ENCODE results near the gene EYA2. TPM values are rescaled to one million over a fixed set of nuclear protein-coding genes. Genes with fewer than 3 reads are reported as not detected.

Gene EYA2
- total RNA-seq, 2 experiments from 2014 or later, result not detected

DNA sequence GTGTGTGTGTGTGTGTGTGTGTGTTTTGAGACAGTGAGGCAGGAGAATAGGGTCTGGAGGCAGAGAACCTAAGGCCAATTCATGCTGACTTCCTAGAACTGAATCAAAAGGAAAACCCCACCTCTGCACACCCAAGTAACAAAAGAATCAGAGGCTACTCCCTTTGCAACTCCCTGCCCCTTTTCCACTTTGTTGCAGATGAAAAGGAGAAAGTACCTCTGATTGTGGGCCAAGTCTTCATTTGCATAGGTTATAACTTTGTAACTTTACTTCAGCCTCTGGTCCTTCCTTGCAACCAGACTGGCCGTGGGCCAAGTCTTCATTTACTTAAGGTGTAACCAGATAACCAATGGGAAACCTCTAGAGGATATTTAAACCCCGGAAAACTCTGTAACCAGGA, 168.8 kb downstream of the EYA2 start:
- no peak for ATAC-seq
- peaks cover 7% of the 10 kb centered on the region for H3K27me3 Mint-ChIP-seq (ENCODE audit: low read depth)
- no peaks in the 10 kb centered on the region for H3K36me3 Mint-ChIP-seq (ENCODE audit: low read depth)
- no peaks in the 10 kb centered on the region for H3K4me1 Mint-ChIP-seq (ENCODE audit: low read depth)
- no peak overlapping the region for H3K27ac Mint-ChIP-seq
- ChIA-PET POLR2A (no interaction called here), CTCF (no interaction called here)
- peaks cover 14% of the 10 kb centered on the region for H3K9me3 Mint-ChIP-seq (ENCODE audit: insufficient read depth)
- DNase-seq, result no peak
- H3K4me3 Mint-ChIP-seq, result no peak overlapping the region

DNA sequence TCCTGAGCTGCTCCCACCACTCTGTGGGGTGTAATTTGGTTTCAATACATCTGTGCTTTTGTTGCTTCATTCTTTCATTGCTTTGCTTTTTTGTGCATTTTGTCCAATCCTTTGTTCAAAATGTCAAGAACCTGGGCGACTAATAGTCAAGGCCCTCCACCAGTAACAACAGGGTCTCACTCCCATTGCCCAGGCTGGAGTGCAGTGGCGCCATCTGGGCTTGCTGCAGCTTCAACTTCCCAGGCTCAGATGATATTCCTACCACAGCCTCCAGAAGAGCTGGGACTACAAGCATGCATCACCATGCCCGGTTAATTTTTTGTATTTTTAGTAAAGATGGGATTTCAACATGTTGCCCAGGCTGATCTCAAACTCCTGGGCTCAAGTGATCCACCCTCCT, 169.2 kb downstream of the EYA2 start:
- no peak for DNase-seq
- CTCF ChIA-PET, result no interaction called here
- POLR2A ChIA-PET, result no interaction called here
- ATAC-seq, result no peak
- H3K27ac Mint-ChIP-seq, result no peak overlapping the region
- peaks cover 7% of the 10 kb centered on the region for H3K27me3 Mint-ChIP-seq (ENCODE audit: low read depth)
- H3K36me3 Mint-ChIP-seq (ENCODE audit: low read depth), result no peaks in the 10 kb centered on the region
- H3K4me3 Mint-ChIP-seq, result no peak overlapping the region
- peaks cover 14% of the 10 kb centered on the region for H3K9me3 Mint-ChIP-seq (ENCODE audit: insufficient read depth)
- no peaks in the 10 kb centered on the region for H3K4me1 Mint-ChIP-seq (ENCODE audit: low read depth)

DNA sequence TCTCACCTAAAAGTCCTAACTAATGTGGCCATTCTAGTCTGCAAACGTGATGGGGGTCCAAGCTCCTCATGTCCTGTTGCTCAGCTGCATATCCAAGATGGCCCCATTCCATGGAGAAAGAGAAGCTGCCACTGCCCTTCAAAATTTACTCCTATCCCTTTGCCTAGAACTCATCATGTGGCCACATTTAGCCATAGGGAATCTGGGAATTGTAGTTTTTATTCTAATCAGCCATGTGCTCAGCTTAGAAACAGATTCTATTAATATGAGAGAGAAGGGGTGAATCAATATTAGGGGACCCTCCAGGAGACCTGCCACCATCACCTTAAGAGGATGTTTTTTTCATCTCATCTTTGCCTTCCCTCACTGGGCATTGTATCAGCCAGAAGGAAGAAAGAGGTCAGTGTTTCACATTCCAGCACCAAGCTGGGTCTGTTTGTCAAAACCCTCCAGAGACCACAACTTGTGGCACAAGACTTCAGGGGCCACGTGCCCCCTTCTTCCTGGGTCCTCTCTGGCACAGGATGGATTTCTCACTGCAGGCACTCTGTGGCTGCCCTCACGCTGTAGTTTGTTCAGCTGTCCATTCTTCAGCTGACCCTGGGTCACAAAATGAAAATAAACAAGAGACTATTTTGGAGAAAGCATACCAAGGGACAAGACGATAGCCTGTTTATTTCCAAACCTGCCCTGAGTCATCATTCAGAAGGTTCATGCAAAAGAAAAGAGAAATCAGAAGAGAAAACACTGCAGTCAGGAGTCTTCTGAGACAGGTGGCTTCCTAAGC, 172.0 kb downstream of the EYA2 start:
- H3K9me3 Mint-ChIP-seq (ENCODE audit: insufficient read depth), result peaks cover 14% of the 10 kb centered on the region
- CTCF ChIA-PET, result no interaction called here
- no peak for DNase-seq
- POLR2A ChIA-PET, result no interaction called here
- peaks cover 7% of the 10 kb centered on the region for H3K27me3 Mint-ChIP-seq (ENCODE audit: low read depth)
- H3K4me3 Mint-ChIP-seq, result no peak overlapping the region
- ATAC-seq, result no peak
- no peaks in the 10 kb centered on the region for H3K36me3 Mint-ChIP-seq (ENCODE audit: low read depth)
- no peaks in the 10 kb centered on the region for H3K4me1 Mint-ChIP-seq (ENCODE audit: low read depth)
- H3K27ac Mint-ChIP-seq, result no peak overlapping the region

DNA sequence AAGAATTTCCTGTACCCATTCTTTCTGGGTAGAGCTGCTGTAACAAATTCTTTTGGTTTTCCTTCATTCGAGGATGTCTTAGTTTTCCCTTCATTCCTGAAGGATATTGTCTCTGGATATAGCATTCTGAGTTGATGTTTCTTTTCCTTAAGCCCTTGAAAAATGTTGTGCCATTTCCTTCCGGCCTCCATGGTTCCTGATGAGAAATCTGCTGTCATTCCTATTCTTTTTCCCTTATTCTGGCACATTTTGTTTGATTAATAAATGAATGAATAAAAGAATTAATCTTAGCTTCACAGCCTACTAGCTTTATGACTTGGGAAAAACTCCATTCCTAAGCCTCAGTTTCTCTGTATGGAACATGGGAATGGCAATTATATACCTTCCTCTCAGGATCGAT, 173.1 kb downstream of the EYA2 start:
- ATAC-seq, result no peak
- ChIA-PET CTCF (no interaction called here), POLR2A (no interaction called here)
- Mint-ChIP-seq H3K36me3 (ENCODE audit: low read depth) (no peaks in the 10 kb centered on the region), H3K4me3 (no peak overlapping the region), H3K4me1 (ENCODE audit: low read depth) (no peaks in the 10 kb centered on the region), H3K27ac (no peak overlapping the region), H3K27me3 (ENCODE audit: low read depth) (peaks cover 7% of the 10 kb centered on the region), H3K9me3 (ENCODE audit: insufficient read depth) (peaks cover 14% of the 10 kb centered on the region)
- no peak for DNase-seq

DNA sequence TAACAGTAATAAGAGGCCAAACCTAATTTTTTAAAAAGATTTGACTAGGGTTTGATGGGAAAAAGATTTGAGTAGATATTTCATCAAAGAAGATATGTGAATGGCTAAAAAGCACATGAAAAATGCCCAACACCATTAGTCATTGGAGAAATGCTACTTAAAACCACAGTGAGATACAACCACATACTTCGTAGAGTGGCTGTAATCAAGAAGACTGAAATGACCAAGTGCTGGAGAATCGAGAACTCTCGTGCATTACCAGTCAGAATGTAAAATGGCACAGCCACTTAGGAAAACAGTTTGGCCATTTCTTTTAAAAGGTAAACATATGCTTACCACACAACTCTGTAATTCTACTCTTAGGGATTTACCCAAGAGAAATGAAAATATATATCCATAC, 175.5 kb downstream of the EYA2 start:
- no peak for DNase-seq
- Mint-ChIP-seq H3K4me3 (no peak overlapping the region), H3K27ac (no peak overlapping the region), H3K4me1 (ENCODE audit: low read depth) (no peaks in the 10 kb centered on the region), H3K9me3 (ENCODE audit: insufficient read depth) (peaks cover 14% of the 10 kb centered on the region), H3K27me3 (ENCODE audit: low read depth) (peaks cover 4% of the 10 kb centered on the region), H3K36me3 (ENCODE audit: low read depth) (no peaks in the 10 kb centered on the region)
- ChIA-PET CTCF (no interaction called here), POLR2A (no interaction called here)
- no peak for ATAC-seq

DNA sequence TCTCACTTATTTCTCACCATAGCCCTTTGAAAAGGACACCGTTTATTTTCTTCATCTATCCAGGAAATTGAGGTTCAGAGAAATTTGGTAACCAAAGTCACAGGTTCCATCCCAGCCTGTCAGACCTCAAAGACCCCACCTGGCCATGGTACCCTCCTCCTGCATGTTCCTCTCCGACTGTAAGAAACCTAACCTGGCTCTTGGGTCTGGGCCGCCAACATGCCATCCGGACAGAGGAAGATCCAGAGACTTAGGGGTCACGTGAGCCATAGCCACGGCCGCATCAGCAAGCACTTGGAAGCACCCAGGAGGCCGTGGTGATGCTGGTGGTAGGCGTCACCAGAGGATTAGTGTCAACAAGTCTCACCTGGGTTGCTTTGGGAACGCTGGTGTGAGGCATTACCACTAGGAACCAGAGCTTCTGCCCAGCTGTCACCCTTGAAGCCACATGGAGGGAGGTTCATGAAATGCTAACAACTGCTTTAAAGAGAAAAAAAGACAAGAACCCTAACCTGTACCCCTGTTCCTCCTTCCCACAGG, 177.1 kb downstream of the EYA2 start:
- Mint-ChIP-seq H3K4me3 (no peak overlapping the region), H3K9me3 (ENCODE audit: insufficient read depth) (peaks cover 10% of the 10 kb centered on the region), H3K27me3 (ENCODE audit: low read depth) (no peaks in the 10 kb centered on the region), H3K36me3 (ENCODE audit: low read depth) (no peaks in the 10 kb centered on the region), H3K4me1 (ENCODE audit: low read depth) (no peaks in the 10 kb centered on the region), H3K27ac (no peak overlapping the region)
- CTCF ChIA-PET, result no interaction called here
- no peak for DNase-seq
- no peak for ATAC-seq
- POLR2A ChIA-PET, result no interaction called here

DNA sequence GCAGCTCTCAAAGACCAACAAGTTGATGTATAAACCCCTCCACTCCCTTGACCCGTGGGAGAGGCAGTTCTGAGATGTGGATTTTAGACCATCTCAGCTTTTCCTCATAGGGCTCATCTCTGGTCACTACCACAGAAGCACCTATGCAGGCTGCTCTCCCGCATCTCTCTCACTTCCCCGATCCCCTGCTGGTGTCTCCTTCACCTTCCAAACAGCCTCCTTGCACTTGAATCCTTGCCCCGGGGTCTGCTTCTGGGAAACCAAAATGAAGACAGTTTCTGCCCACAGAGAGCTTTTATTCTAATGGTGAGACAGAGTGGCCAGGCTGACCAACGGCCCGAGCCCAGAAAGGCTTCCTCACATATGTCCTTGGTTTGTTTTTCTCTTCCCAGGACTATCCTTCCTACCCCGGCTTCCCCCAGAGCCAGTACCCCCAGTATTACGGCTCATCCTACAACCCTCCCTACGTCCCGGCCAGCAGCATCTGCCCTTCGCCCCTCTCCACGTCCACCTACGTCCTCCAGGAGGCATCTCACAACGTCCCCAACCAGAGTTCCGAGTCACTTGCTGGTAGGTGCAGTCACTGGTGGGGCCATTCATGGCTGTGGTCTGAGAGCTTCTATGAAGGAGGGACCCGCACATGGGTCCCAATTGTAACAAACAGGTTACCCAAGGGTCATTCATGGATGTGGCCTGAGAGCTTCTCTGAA, 179.3 kb downstream of the EYA2 start:
- POLR2A ChIA-PET, result no interaction called here
- H3K36me3 Mint-ChIP-seq (ENCODE audit: low read depth), result no peaks in the 10 kb centered on the region

DNA sequence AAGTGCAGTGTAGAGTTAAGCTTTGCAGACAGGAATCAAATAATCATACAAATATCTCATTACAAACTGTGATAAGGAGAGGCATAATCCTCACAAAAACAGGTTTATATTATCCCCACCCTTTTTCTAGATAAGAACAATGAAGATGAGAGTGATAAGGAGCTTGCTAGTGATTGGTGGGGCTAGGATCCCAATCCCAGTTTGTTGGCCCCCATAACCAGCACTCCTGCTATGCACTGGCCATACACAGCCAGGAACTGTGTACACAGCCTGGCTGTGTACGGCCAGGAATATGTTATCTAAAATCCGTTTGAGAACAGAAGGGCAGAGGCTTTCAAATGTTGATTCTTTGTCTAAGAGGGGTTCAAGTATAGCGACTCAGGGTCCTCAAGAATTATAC, 180.6 kb downstream of the EYA2 start:
- H3K4me3 Mint-ChIP-seq, result no peak overlapping the region
- no peaks in the 10 kb centered on the region for H3K36me3 Mint-ChIP-seq (ENCODE audit: low read depth)
- ChIA-PET POLR2A (no interaction called here), CTCF (no interaction called here)
- no peaks in the 10 kb centered on the region for H3K9me3 Mint-ChIP-seq (ENCODE audit: insufficient read depth)
- no peak for ATAC-seq
- no peak overlapping the region for H3K27ac Mint-ChIP-seq
- DNase-seq, result no peak
- H3K4me1 Mint-ChIP-seq (ENCODE audit: low read depth), result no peaks in the 10 kb centered on the region
- peaks cover 3% of the 10 kb centered on the region for H3K27me3 Mint-ChIP-seq (ENCODE audit: low read depth)

More for the DNA sequence above, 179.3 kb downstream of the EYA2 start:
- Mint-ChIP-seq H3K4me3 (no peak overlapping the region), H3K9me3 (ENCODE audit: insufficient read depth) (no peaks in the 10 kb centered on the region), H3K27me3 (ENCODE audit: low read depth) (no peaks in the 10 kb centered on the region), H3K27ac (no peak overlapping the region), H3K4me1 (ENCODE audit: low read depth) (no peaks in the 10 kb centered on the region)
- CTCF ChIA-PET, result no interaction called here
- no peak for DNase-seq
- no peak for ATAC-seq

DNA sequence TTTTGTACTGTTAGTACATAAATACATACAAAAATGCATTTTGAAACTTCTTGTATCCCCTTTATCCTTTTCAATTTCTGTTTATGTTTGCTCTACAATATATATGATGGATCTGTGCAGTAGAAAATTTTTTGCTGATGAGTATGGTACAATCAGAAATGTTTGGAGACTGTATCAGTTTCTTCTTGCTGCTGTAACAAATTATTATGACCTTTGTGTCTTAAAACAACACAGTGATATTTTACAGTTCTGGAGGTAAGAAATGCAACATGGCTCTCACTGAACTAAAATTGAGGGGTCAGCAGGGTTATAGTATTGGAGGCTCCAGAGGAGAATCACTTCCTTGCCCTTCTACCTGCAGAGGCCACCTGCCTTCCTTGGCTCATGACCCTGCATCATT, 184.4 kb downstream of the EYA2 start:
- no peaks in the 10 kb centered on the region for H3K4me1 Mint-ChIP-seq (ENCODE audit: low read depth)
- ChIA-PET POLR2A (no interaction called here), CTCF (no interaction called here)
- no peaks in the 10 kb centered on the region for H3K9me3 Mint-ChIP-seq (ENCODE audit: insufficient read depth)
- DNase-seq (no peak), ATAC-seq (no peak)
- H3K36me3 Mint-ChIP-seq (ENCODE audit: low read depth), result no peaks in the 10 kb centered on the region
- H3K27ac Mint-ChIP-seq, result no peak overlapping the region
- H3K4me3 Mint-ChIP-seq, result no peak overlapping the region
- peaks cover 8% of the 10 kb centered on the region for H3K27me3 Mint-ChIP-seq (ENCODE audit: low read depth)

DNA sequence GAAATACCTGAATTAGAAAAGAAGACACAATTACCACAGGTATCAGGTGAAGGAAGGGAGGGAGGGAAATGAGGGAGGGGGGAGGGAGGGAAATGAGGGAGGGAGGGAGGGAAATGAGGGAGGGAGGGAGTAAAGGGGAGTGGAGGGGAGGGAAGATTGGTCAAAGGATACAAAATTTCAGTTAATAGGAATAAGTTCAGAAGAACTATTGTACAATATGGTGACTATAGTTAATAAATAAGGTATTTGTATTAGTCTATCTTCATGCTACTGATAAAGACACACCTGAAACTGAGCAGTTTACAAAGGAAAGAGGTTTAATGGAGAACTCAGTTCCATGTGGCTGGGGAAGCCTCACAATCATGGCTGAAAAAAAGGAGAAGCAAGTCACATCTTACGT, 185.7 kb downstream of the EYA2 start:
- H3K27ac Mint-ChIP-seq, result no peak overlapping the region
- no peak for ATAC-seq
- peaks cover 8% of the 10 kb centered on the region for H3K27me3 Mint-ChIP-seq (ENCODE audit: low read depth)
- H3K4me1 Mint-ChIP-seq (ENCODE audit: low read depth), result no peaks in the 10 kb centered on the region
- no peak overlapping the region for H3K4me3 Mint-ChIP-seq
- ChIA-PET CTCF (no interaction called here), POLR2A (no interaction called here)
- no peaks in the 10 kb centered on the region for H3K36me3 Mint-ChIP-seq (ENCODE audit: low read depth)
- no peaks in the 10 kb centered on the region for H3K9me3 Mint-ChIP-seq (ENCODE audit: insufficient read depth)
- no peak for DNase-seq

DNA sequence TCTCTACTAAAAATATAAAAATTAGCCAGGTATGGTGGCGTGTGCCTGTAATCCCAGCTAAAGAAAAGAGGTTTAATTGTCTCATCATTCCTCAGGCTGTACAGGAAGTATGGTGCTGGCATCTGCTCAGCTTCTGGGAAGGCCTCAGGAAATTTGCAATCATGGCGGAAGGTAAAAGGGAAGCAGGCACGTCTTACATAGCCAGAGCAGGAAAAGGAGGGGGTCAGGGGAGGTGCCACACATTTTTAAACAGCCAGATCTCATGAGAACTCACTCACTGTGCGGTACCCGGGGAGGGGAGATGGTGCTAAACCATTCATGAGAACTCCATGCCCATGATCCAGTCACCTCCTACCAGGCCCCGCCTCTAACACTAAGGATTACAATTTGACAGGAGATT, 191.7 kb downstream of the EYA2 start:
- ChIA-PET POLR2A (no interaction called here), CTCF (no interaction called here)
- DNase-seq (no peak), ATAC-seq (no peak)
- H3K27me3 Mint-ChIP-seq (ENCODE audit: low read depth), result peaks cover 3% of the 10 kb centered on the region
- no peaks in the 10 kb centered on the region for H3K36me3 Mint-ChIP-seq (ENCODE audit: low read depth)
- no peaks in the 10 kb centered on the region for H3K4me1 Mint-ChIP-seq (ENCODE audit: low read depth)
- no peak overlapping the region for H3K27ac Mint-ChIP-seq
- no peak overlapping the region for H3K4me3 Mint-ChIP-seq
- H3K9me3 Mint-ChIP-seq (ENCODE audit: insufficient read depth), result no peaks in the 10 kb centered on the region

DNA sequence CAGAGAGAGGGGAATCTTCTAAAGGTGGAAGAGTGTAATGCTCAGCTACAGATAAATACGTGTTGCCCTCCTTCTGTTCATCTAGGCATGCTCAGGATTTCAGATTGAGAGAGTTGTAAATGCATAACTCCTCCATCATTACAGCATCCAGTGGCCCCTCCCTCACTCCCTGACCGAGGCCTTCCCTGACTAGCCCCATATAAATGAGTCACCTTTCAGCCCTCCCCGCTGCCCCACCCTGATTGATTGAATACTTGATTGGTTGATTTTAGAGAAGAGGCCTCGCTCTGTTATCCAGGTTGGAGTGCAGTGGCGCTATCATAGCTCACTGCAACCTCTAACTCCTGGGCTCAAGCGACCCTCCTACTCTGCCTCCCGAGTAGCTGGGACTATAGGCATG, 193.7 kb downstream of the EYA2 start:
- POLR2A ChIA-PET, result no interaction called here
- no peak for DNase-seq
- Mint-ChIP-seq H3K27me3 (ENCODE audit: low read depth) (peaks cover 7% of the 10 kb centered on the region), H3K27ac (no peak overlapping the region), H3K4me1 (ENCODE audit: low read depth) (no peaks in the 10 kb centered on the region), H3K9me3 (ENCODE audit: insufficient read depth) (no peaks in the 10 kb centered on the region), H3K36me3 (ENCODE audit: low read depth) (no peaks in the 10 kb centered on the region), H3K4me3 (no peak overlapping the region)
- no peak for ATAC-seq
- CTCF ChIA-PET, result no interaction called here

Measured in activated CD8-positive, alpha-beta T cell treated with anti-CD3 and anti-CD28 coated beads, Interleukin-2, amount 10 ng/mL, durations not matched to agents 7 days and 5 days (primary cell).